Measurements from ENCODE around the gene LRRC28.

The LRRC28 gene

GRCh38 chr15:99305761-99306505, 54.7 kb downstream of the LRRC28 start (continued):
- no peak for TF ChIP-seq ZSCAN18 (tag by site-specific recombination; IDR thresholded peaks at IDR 0.05)
- TF ChIP-seq, protein P1, sequence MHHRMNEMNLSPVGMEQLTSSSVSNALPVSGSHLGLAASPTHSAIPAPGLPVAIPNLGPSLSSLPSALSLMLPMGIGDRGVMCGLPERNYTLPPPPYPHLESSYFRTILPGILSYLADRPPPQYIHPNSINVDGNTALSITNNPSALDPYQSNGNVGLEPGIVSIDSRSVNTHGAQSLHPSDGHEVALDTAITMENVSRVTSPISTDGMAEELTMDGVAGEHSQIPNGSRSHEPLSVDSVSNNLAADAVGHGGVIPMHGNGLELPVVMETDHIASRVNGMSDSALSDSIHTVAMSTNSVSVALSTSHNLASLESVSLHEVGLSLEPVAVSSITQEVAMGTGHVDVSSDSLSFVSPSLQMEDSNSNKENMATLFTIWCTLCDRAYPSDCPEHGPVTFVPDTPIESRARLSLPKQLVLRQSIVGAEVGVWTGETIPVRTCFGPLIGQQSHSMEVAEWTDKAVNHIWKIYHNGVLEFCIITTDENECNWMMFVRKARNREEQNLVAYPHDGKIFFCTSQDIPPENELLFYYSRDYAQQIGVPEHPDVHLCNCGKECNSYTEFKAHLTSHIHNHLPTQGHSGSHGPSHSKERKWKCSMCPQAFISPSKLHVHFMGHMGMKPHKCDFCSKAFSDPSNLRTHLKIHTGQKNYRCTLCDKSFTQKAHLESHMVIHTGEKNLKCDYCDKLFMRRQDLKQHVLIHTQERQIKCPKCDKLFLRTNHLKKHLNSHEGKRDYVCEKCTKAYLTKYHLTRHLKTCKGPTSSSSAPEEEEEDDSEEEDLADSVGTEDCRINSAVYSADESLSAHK (tag by site-specific recombination; IDR thresholded peaks at IDR 0.05), result no peak
- no peak for TF ChIP-seq ZNF830 (tag by site-specific recombination; IDR thresholded peaks at IDR 0.05; ENCODE audit: low read depth)
- TF ChIP-seq ZNF10 (tag by site-specific recombination; IDR thresholded peaks at IDR 0.05), result peak; percentile 46; the same call in 1 of the 2 replicates
- no peak for TF ChIP-seq ZNF626 (tag by site-specific recombination; IDR thresholded peaks at IDR 0.05)
- TF ChIP-seq ZNF670 (tag by site-specific recombination; IDR thresholded peaks at IDR 0.05; ENCODE audit: low read depth), result no peak
- TF ChIP-seq KLF16 (tag by site-specific recombination; IDR thresholded peaks at IDR 0.05), result no peak
- TF ChIP-seq ZFP41 (tag by site-specific recombination; IDR thresholded peaks at IDR 0.05; ENCODE audit: borderline replicate concordance), result no peak
- no peak for TF ChIP-seq REPIN1 (tag by site-specific recombination; IDR thresholded peaks at IDR 0.05; ENCODE audit: low read depth)
- TF ChIP-seq ZNF704 (tag by site-specific recombination; IDR thresholded peaks at IDR 0.05), result no peak
- TF ChIP-seq, protein P2, sequence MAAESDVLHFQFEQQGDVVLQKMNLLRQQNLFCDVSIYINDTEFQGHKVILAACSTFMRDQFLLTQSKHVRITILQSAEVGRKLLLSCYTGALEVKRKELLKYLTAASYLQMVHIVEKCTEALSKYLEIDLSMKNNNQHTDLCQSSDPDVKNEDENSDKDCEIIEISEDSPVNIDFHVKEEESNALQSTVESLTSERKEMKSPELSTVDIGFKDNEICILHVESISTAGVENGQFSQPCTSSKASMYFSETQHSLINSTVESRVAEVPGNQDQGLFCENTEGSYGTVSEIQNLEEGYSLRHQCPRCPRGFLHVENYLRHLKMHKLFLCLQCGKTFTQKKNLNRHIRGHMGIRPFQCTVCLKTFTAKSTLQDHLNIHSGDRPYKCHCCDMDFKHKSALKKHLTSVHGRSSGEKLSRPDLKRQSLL (tag by site-specific recombination; IDR thresholded peaks at IDR 0.05), result no peak
- no peak for TF ChIP-seq SETDB1 (IDR thresholded peaks at IDR 0.05; ENCODE audit: insufficient read length, low read length)
- TF ChIP-seq ZNF660 (tag by site-specific recombination; IDR thresholded peaks at IDR 0.05), result peak; percentile 99
- TF ChIP-seq ZNF19 (tag by site-specific recombination; IDR thresholded peaks at IDR 0.05; ENCODE audit: low read depth), result no peak
- no peak for TF ChIP-seq ZNF175 (tag by site-specific recombination; IDR thresholded peaks at IDR 0.05)
- no peak for TF ChIP-seq HOXC10 (CRISPR knock-in tag; IDR thresholded peaks at IDR 0.05)
- TF ChIP-seq, protein P3, sequence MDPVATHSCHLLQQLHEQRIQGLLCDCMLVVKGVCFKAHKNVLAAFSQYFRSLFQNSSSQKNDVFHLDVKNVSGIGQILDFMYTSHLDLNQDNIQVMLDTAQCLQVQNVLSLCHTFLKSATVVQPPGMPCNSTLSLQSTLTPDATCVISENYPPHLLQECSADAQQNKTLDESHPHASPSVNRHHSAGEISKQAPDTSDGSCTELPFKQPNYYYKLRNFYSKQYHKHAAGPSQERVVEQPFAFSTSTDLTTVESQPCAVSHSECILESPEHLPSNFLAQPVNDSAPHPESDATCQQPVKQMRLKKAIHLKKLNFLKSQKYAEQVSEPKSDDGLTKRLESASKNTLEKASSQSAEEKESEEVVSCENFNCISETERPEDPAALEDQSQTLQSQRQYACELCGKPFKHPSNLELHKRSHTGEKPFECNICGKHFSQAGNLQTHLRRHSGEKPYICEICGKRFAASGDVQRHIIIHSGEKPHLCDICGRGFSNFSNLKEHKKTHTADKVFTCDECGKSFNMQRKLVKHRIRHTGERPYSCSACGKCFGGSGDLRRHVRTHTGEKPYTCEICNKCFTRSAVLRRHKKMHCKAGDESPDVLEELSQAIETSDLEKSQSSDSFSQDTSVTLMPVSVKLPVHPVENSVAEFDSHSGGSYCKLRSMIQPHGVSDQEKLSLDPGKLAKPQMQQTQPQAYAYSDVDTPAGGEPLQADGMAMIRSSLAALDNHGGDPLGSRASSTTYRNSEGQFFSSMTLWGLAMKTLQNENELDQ (tag by site-specific recombination; IDR thresholded peaks at IDR 0.05; ENCODE audit: low read depth), result no peak
- TF ChIP-seq TSHZ1 (tag by site-specific recombination; IDR thresholded peaks at IDR 0.05; ENCODE audit: borderline replicate concordance), result no peak
- TF ChIP-seq ZNF623 (tag by site-specific recombination; IDR thresholded peaks at IDR 0.05), result no peak
- TF ChIP-seq PBX3 (CRISPR knock-in tag; IDR thresholded peaks at IDR 0.05), result no peak
- TF ChIP-seq ZNF514 (tag by site-specific recombination; IDR thresholded peaks at IDR 0.05), result no peak
- no peak for TF ChIP-seq ZNF155 (tag by site-specific recombination; IDR thresholded peaks at IDR 0.05)
- no peak for TF ChIP-seq ZNF837 (tag by site-specific recombination; IDR thresholded peaks at IDR 0.05)
- no peak for TF ChIP-seq ZNF274 (IDR thresholded peaks at IDR 0.05; ENCODE audit: low read length)
- TF ChIP-seq ZNF274 (tag by site-specific recombination; IDR thresholded peaks at IDR 0.05; ENCODE audit: borderline replicate concordance), result no peak
- no peak for TF ChIP-seq ZSCAN23 (tag by site-specific recombination; IDR thresholded peaks at IDR 0.05)
- TF ChIP-seq ZNF664 (tag by site-specific recombination; IDR thresholded peaks at IDR 0.05), result no peak
